ENCODE data around the gene AVPR2. TPM values are rescaled to one million over a fixed set of nuclear protein-coding genes. Genes with fewer than 3 reads are reported as not detected.

Gene AVPR2
- total RNA-seq, 1 experiment from 2014 or later: not detected

DNA sequence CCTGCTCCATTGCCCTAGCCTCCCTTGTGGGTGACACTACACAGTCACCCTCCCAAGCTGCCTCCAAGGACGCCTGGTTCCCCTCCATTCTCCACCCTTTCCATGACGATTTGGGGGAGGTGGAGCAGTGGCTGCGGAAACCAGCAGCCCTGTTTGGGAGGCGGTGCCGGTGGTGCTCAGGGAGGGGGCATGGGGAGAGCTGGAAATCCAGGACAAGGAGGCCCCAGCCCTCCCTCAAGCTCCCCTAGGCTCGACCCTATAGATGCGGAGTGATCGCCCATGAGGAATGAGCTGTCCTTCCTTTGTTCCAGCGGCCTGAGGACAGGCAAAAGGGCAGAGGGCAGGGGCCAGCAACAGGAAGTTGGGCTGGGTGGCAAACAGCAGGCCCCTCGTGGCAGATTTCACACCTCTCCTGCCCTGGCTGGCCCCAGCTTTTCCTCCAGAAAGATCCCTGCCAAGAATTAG is 43.6 kb downstream of the AVPR2 start:
- ChIA-PET CTCF (interaction anchor here (1.2 to 1.5 kb wide), 3 partner anchors 12 to 21 kb away, joined by 4 to 14 read pairs (median 6); no protein-coding TSS in a partner anchor), POLR2A (no interaction called here), RAD21 (ENCODE audit: low non-redundant PET in 1 of 2, low total read pairs in 2 of 2, uncharacterized antibody in 2 of 2, unreplicated experiment in 2 of 2) (no interaction called here)
- TF ChIP-seq JUND (IDR thresholded peaks at IDR 0.05): no peak
- TF ChIP-seq, protein P1, sequence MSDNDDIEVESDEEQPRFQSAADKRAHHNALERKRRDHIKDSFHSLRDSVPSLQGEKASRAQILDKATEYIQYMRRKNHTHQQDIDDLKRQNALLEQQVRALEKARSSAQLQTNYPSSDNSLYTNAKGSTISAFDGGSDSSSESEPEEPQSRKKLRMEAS (IDR thresholded peaks at IDR 0.05): no peak
- TF ChIP-seq ZNF274 (IDR thresholded peaks at IDR 0.05; ENCODE audit: low read depth, low read length): no peak
- TF ChIP-seq POLR2AphosphoS5 (IDR thresholded peaks at IDR 0.05; ENCODE audit: low read depth, low read length): no peak
- TF ChIP-seq, protein P2, sequence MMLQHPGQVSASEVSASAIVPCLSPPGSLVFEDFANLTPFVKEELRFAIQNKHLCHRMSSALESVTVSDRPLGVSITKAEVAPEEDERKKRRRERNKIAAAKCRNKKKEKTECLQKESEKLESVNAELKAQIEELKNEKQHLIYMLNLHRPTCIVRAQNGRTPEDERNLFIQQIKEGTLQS (IDR thresholded peaks at IDR 0.05): no peak
- no peak for TF ChIP-seq CBX3 (IDR thresholded peaks at IDR 0.05; ENCODE audit: low read depth)
- TF ChIP-seq, protein P3, sequence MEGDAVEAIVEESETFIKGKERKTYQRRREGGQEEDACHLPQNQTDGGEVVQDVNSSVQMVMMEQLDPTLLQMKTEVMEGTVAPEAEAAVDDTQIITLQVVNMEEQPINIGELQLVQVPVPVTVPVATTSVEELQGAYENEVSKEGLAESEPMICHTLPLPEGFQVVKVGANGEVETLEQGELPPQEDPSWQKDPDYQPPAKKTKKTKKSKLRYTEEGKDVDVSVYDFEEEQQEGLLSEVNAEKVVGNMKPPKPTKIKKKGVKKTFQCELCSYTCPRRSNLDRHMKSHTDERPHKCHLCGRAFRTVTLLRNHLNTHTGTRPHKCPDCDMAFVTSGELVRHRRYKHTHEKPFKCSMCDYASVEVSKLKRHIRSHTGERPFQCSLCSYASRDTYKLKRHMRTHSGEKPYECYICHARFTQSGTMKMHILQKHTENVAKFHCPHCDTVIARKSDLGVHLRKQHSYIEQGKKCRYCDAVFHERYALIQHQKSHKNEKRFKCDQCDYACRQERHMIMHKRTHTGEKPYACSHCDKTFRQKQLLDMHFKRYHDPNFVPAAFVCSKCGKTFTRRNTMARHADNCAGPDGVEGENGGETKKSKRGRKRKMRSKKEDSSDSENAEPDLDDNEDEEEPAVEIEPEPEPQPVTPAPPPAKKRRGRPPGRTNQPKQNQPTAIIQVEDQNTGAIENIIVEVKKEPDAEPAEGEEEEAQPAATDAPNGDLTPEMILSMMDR (IDR thresholded peaks at IDR 0.05 in 2 of 3, conservative IDR thresholded peaks at IDR 0.05 in 1 of 3; ENCODE audit: borderline replicate concordance in 1 of 3, insufficient read depth in 1 of 3, low read depth in 2 of 3, low read length in 2 of 3): no peak
- no peak for TF ChIP-seq EGR1 (IDR thresholded peaks at IDR 0.05; ENCODE audit: low read depth)
- TF ChIP-seq SIN3A (IDR thresholded peaks at IDR 0.05; ENCODE audit: low read depth): no peak
- TF ChIP-seq, protein P4, sequence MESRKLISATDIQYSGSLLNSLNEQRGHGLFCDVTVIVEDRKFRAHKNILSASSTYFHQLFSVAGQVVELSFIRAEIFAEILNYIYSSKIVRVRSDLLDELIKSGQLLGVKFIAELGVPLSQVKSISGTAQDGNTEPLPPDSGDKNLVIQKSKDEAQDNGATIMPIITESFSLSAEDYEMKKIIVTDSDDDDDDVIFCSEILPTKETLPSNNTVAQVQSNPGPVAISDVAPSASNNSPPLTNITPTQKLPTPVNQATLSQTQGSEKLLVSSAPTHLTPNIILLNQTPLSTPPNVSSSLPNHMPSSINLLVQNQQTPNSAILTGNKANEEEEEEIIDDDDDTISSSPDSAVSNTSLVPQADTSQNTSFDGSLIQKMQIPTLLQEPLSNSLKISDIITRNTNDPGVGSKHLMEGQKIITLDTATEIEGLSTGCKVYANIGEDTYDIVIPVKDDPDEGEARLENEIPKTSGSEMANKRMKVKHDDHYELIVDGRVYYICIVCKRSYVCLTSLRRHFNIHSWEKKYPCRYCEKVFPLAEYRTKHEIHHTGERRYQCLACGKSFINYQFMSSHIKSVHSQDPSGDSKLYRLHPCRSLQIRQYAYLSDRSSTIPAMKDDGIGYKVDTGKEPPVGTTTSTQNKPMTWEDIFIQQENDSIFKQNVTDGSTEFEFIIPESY (IDR thresholded peaks at IDR 0.05; ENCODE audit: extremely low read depth, insufficient replicate concordance, low read length): no peak
- TF ChIP-seq, protein P5, sequence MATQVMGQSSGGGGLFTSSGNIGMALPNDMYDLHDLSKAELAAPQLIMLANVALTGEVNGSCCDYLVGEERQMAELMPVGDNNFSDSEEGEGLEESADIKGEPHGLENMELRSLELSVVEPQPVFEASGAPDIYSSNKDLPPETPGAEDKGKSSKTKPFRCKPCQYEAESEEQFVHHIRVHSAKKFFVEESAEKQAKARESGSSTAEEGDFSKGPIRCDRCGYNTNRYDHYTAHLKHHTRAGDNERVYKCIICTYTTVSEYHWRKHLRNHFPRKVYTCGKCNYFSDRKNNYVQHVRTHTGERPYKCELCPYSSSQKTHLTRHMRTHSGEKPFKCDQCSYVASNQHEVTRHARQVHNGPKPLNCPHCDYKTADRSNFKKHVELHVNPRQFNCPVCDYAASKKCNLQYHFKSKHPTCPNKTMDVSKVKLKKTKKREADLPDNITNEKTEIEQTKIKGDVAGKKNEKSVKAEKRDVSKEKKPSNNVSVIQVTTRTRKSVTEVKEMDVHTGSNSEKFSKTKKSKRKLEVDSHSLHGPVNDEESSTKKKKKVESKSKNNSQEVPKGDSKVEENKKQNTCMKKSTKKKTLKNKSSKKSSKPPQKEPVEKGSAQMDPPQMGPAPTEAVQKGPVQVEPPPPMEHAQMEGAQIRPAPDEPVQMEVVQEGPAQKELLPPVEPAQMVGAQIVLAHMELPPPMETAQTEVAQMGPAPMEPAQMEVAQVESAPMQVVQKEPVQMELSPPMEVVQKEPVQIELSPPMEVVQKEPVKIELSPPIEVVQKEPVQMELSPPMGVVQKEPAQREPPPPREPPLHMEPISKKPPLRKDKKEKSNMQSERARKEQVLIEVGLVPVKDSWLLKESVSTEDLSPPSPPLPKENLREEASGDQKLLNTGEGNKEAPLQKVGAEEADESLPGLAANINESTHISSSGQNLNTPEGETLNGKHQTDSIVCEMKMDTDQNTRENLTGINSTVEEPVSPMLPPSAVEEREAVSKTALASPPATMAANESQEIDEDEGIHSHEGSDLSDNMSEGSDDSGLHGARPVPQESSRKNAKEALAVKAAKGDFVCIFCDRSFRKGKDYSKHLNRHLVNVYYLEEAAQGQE (IDR thresholded peaks at IDR 0.05; ENCODE audit: low read depth): no peak
- Histone ChIP-seq H4K20me1 (ENCODE audit: insufficient read depth) (no peaks in the 10 kb centered on the region), H3K79me2 (ENCODE audit: insufficient read depth, low read length) (no peaks in the 10 kb centered on the region; the same call in 1 of the 2 replicates), H3K9me2 (ENCODE audit: insufficient read depth) (no peaks in the 10 kb centered on the region), H3K36me3 (ENCODE audit: control insufficient read depth in 1 of 2, insufficient read depth in 2 of 2, low read length in 2 of 2) (peaks cover 0 to 14% of the 10 kb centered on the region in 2 experiments; a peak in 1 of 4 replicates), H3K27me3 (ENCODE audit: insufficient read depth, low read length) (no peaks in the 10 kb centered on the region), H2AFZ (ENCODE audit: low read depth, low read length, poor library complexity, severe bottlenecking) (no peak overlapping the region), H3K4me3 (replicated peaks in 1 of 2; ENCODE audit: low read depth in 1 of 2, low read length in 2 of 2) (no peak overlapping the region), H3K4me2 (ENCODE audit: low read length) (no peak overlapping the region), H3K27ac (ENCODE audit: low read depth, low read length) (peak overlapping the region; percentile 38; the same call in 1 of the 2 replicates), H3K4me1 (ENCODE audit: control insufficient read depth in 1 of 2, insufficient read depth in 2 of 2, low read length in 2 of 2) (no peaks in the 10 kb centered on the region; a peak in 1 of 4 replicates), H3K9me3 (ENCODE audit: control insufficient read depth in 1 of 2, insufficient read depth in 1 of 2, low read depth in 1 of 2, low read length in 2 of 2) (no peaks in the 10 kb centered on the region), H3K9ac (ENCODE audit: low read length) (no peak overlapping the region)
- intact Hi-C loops (cut with micrococcal nuclease): no loop called here
- no peak for DNase-seq (ENCODE audit: low read depth, low spot score)
- BruUV-seq (replicated peaks): no TSS peak
- no peak for ATAC-seq

Data from HCT116 (cell line).